ENCODE data around the gene SLC27A2.

SLC27A2 gene

DNA sequence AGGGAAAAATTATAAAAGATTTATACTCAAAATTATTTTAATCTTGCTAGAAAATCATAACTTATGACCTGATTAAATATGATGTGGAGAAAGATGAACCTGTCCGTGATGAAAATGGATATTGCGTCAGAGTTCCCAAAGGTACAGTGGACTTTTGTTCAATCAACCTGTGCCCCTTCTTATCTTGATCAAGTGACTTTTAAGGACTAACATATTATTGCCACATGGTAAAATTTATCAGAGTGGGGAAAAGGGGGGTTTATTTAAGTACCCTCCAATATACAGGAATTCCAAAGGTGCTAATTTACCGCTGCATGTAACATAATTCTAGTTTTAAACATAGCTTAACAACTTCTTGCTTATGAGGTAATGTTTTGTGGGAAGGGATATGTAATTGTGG lies 43.9 kb downstream of the SLC27A2 start:
- Histone ChIP-seq H3K27me3 (no peaks in the 10 kb centered on the region), H3K36me3 (no peaks in the 10 kb centered on the region), H3K9me3 (no peaks in the 10 kb centered on the region), H3K4me1 (no peaks in the 10 kb centered on the region), H3K4me3 (no peak overlapping the region), H3K27ac (no peak overlapping the region)
- intact Hi-C loops (cut with DNase I; ENCODE audit: low total_unique reads) = no loop called here
- no peak for TF ChIP-seq CTCF (IDR thresholded peaks at IDR 0.05)
- DNase-seq = no peak

DNA sequence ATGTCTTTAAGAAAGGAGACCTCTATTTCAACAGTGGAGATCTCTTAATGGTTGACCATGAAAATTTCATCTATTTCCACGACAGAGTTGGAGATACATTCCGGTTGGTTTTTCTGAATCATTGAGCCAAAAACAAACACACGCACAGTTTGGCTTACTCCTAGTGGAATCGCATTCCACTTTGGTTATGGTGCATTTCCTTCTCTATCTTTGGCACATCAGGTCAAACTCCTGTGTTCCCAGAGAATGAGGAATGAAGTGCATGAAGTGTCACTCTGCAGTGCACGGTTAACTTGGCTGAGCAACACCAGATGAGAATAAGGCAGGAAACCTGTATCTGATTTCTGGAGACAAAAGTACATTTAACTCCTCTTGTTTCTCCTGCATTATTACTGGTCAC lies 45.1 kb downstream of the SLC27A2 start:
- Histone ChIP-seq H3K27me3 (no peaks in the 10 kb centered on the region), H3K27ac (no peak overlapping the region), H3K9me3 (no peaks in the 10 kb centered on the region), H3K36me3 (no peaks in the 10 kb centered on the region), H3K4me3 (no peak overlapping the region), H3K4me1 (no peaks in the 10 kb centered on the region)
- DNase-seq = no peak
- intact Hi-C loops (cut with DNase I; ENCODE audit: low total_unique reads) = no loop called here
- TF ChIP-seq CTCF (IDR thresholded peaks at IDR 0.05) = no peak

GRCh38 chr15:50228866-50229265 lies 46.9 kb downstream of the SLC27A2 start:
- no peak for DNase-seq
- no peak overlapping the region for H3K4me3 ChIP-seq
- TF ChIP-seq CTCF (IDR thresholded peaks at IDR 0.05) = no peak
- no peaks in the 10 kb centered on the region for H3K27me3 ChIP-seq
- no peaks in the 10 kb centered on the region for H3K36me3 ChIP-seq
- no peaks in the 10 kb centered on the region for H3K4me1 ChIP-seq
- H3K27ac ChIP-seq = no peak overlapping the region
- no peaks in the 10 kb centered on the region for H3K9me3 ChIP-seq
- intact Hi-C loops (cut with DNase I; ENCODE audit: low total_unique reads) = no loop called here

GRCh38 chr15:50229336-50229735 lies 47.3 kb downstream of the SLC27A2 start:
- Histone ChIP-seq H3K4me1 (no peaks in the 10 kb centered on the region), H3K27ac (no peak overlapping the region), H3K36me3 (no peaks in the 10 kb centered on the region), H3K4me3 (no peak overlapping the region), H3K27me3 (no peaks in the 10 kb centered on the region), H3K9me3 (no peaks in the 10 kb centered on the region)
- intact Hi-C loops (cut with DNase I; ENCODE audit: low total_unique reads) = no loop called here
- TF ChIP-seq CTCF (IDR thresholded peaks at IDR 0.05) = no peak
- no peak for DNase-seq

DNA sequence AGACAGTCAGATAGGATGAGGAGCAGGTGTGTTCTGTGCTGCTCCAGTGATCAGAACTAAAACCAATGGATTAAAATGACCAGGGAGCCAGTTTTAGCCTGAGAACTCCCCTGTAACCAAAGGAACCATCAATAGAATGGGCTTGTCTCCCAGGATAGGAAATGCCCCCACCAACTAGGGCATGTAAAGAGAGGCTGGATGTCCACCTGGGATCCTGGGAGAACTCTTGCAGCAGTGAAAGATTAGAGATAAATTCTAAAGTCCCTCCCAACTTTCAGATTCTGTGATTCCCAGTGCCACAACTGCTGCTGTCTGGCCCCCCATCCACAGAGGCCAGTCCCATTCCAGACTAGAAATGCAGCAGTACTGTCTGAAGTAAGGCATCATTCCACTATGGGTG lies 49.8 kb downstream of the SLC27A2 start:
- intact Hi-C loops (cut with DNase I; ENCODE audit: low total_unique reads) = no loop called here

More for the DNA sequence above, 49.8 kb downstream of the SLC27A2 start:
- H3K4me3 ChIP-seq = no peak overlapping the region
- no peak for TF ChIP-seq CTCF (IDR thresholded peaks at IDR 0.05)
- H3K9me3 ChIP-seq = no peaks in the 10 kb centered on the region
- no peak for DNase-seq
- no peaks in the 10 kb centered on the region for H3K27me3 ChIP-seq
- H3K36me3 ChIP-seq = no peaks in the 10 kb centered on the region
- H3K27ac ChIP-seq = no peak overlapping the region
- no peaks in the 10 kb centered on the region for H3K4me1 ChIP-seq
